Astrocyte (in vitro differentiated cells and primary cell): ENCODE measurements around the gene PTPN14. TPM values are rescaled to one million over a fixed set of nuclear protein-coding genes. Genes with fewer than 3 reads are reported as not detected.

Source experiments
- DNase-seq: peaks from one replicate; pipeline ENCODE4 v3.0.0-alpha.2; 2010; ENCODE audit warnings: low read depth
- FAIRE-seq: peaks from 2 replicates; lab custom pipeline; 2011; peaks lifted over from hg19 to GRCh38; lab: Jason Lieb, UNC
- H2AFZ ChIP-seq: 2 replicates; pipeline ENCODE4 v1.6.0; 2012; ENCODE audit warnings: low read depth, low read length, inconsistent platforms
- H3K27ac ChIP-seq: 2 replicates; pipeline ENCODE4 v1.5.1; 2011; ENCODE audit warnings: low read depth, low read length, inconsistent platforms
- H3K27me3 ChIP-seq: 2 replicates; pipeline ENCODE4 v1.6.0; 2011; ENCODE audit warnings: low read length, inconsistent platforms; ENCODE audit not compliant: insufficient read depth
- H3K36me3 ChIP-seq: 2 replicates; pipeline ENCODE4 v1.5.1; 2011; ENCODE audit warnings: low read length, inconsistent platforms; ENCODE audit not compliant: insufficient read depth
- H3K4me1 ChIP-seq: 2 replicates; pipeline ENCODE4 v1.5.1; 2011; ENCODE audit warnings: low read length, inconsistent platforms; ENCODE audit not compliant: insufficient read depth
- H3K4me2 ChIP-seq: 2 replicates; pipeline ENCODE4 v1.6.0; 2012; ENCODE audit warnings: low read length, inconsistent platforms
- H3K4me3 ChIP-seq: 2 replicates; pipeline ENCODE4 v1.5.1; 2011; ENCODE audit warnings: low read depth, mild to moderate bottlenecking, low read length, inconsistent platforms; ENCODE audit not compliant: insufficient read depth
- H3K79me2 ChIP-seq: 2 replicates; pipeline ENCODE4 v1.6.0; 2012; ENCODE audit warnings: mild to moderate bottlenecking, low read length, inconsistent platforms; ENCODE audit not compliant: insufficient read depth
- H3K9ac ChIP-seq: 2 replicates; pipeline ENCODE4 v1.6.0; 2012; ENCODE audit warnings: mild to moderate bottlenecking, low read length, inconsistent platforms
- H3K9me3 ChIP-seq: 2 replicates; pipeline ENCODE4 v1.5.1; 2012; ENCODE audit warnings: low read depth, mild to moderate bottlenecking, low read length, inconsistent platforms; ENCODE audit not compliant: insufficient read depth
- H4K20me1 ChIP-seq: 2 replicates; pipeline ENCODE4 v1.6.0; 2012; ENCODE audit warnings: low read length, inconsistent platforms; ENCODE audit not compliant: insufficient read depth
- H3K27ac Mint-ChIP-seq: one replicate; pipeline ENCODE4 v1.8.0; 2021; ENCODE audit warnings: mild to moderate bottlenecking, mixed read lengths; ENCODE audit not compliant: unreplicated experiment
- H3K27me3 Mint-ChIP-seq: one replicate; pipeline ENCODE4 v1.8.0; 2021; ENCODE audit warnings: low read depth, mixed read lengths; ENCODE audit not compliant: unreplicated experiment
- H3K36me3 Mint-ChIP-seq: one replicate; pipeline ENCODE4 v1.8.0; 2021; ENCODE audit warnings: low read depth, mixed read lengths; ENCODE audit not compliant: unreplicated experiment
- H3K4me1 Mint-ChIP-seq: one replicate; pipeline ENCODE4 v1.8.0; 2021; ENCODE audit warnings: low read depth, mixed read lengths; ENCODE audit not compliant: unreplicated experiment
- H3K4me3 Mint-ChIP-seq: one replicate; pipeline ENCODE4 v1.8.0; 2021; ENCODE audit warnings: mild to moderate bottlenecking, moderate library complexity, mixed read lengths; ENCODE audit not compliant: unreplicated experiment
- H3K9me3 Mint-ChIP-seq: one replicate; pipeline ENCODE4 v1.8.0; 2021; ENCODE audit warnings: mild to moderate bottlenecking, mixed read lengths; ENCODE audit not compliant: unreplicated experiment
- CTCF ChIP-seq: IDR thresholded peaks from 2 replicates; pipeline ENCODE4 v1.5.1; 2011; ENCODE audit warnings: low read depth, mild to moderate bottlenecking, inconsistent platforms, low read length, moderate library complexity; ENCODE audit not compliant: insufficient read depth
- EZH2 ChIP-seq: IDR thresholded peaks from 2 replicates; pipeline ENCODE4 v1.6.1; 2012; ENCODE audit warnings: mild to moderate bottlenecking, low read length, inconsistent platforms; ENCODE audit not compliant: insufficient read depth
- total RNA-seq: library from RNA; stranded (reverse); gene quantifications from 2 replicates; pipeline ENCODE4 v1.2.1, GENCODE V29; 2021

The PTPN14 gene
- total RNA-seq, 1 donor from 2014 or later: 177 TPM

- peaks cover 47% of the 10 kb centered on the region for H4K20me1 ChIP-seq
- Mint-ChIP-seq H3K36me3 (peaks cover 11% of the 10 kb centered on the region), H3K9me3 (no peaks in the 10 kb centered on the region), H3K27me3 (no peaks in the 10 kb centered on the region), H3K4me3 (peak overlapping the region; percentile 11), H3K27ac (peak overlapping the region; percentile 100), H3K4me1 (peaks cover 70% of the 10 kb centered on the region)
- H3K79me2 ChIP-seq: peaks cover 87% of the 10 kb centered on the region
- no peaks in the 10 kb centered on the region for H3K27me3 ChIP-seq
- no peak overlapping the region for H2AFZ ChIP-seq
- no peak for TF ChIP-seq EZH2
- TF ChIP-seq CTCF: no peak
- no peaks in the 10 kb centered on the region for H3K9me3 ChIP-seq
- H3K4me2 ChIP-seq: no peak overlapping the region
- no peaks in the 10 kb centered on the region for H3K36me3 ChIP-seq
- DNase-seq (no peak), FAIRE-seq (peak; percentile 32)
- no peak overlapping the region for H3K9ac ChIP-seq
- peaks cover 58% of the 10 kb centered on the region for H3K4me1 ChIP-seq
- no peak overlapping the region for H3K4me3 ChIP-seq
- H3K27ac ChIP-seq: no peak overlapping the region
Observed at GRCh38 chr1:214473862-214474261, 77.5 kb downstream of the PTPN14 start.

GRCh38 chr1:214473387-214473786 is 78.0 kb downstream of the PTPN14 start:
- H3K4me1 Mint-ChIP-seq: peaks cover 73% of the 10 kb centered on the region
- peak overlapping the region; percentile 100 for H3K27ac Mint-ChIP-seq
- H3K9me3 Mint-ChIP-seq: no peaks in the 10 kb centered on the region
- H3K4me3 ChIP-seq: no peak overlapping the region
- no peaks in the 10 kb centered on the region for H3K27me3 ChIP-seq
- H3K4me1 ChIP-seq: peaks cover 58% of the 10 kb centered on the region
- no peak overlapping the region for H3K4me3 Mint-ChIP-seq
- H3K27me3 Mint-ChIP-seq: no peaks in the 10 kb centered on the region
- DNase-seq (peak; percentile 54), FAIRE-seq (peak; percentile 37)
- H2AFZ ChIP-seq: no peak overlapping the region
- no peak for TF ChIP-seq EZH2
- TF ChIP-seq CTCF: no peak
- H3K27ac ChIP-seq: no peak overlapping the region
- no peaks in the 10 kb centered on the region for H3K36me3 ChIP-seq
- no peak overlapping the region for H3K9ac ChIP-seq
- peaks cover 51% of the 10 kb centered on the region for H4K20me1 ChIP-seq
- no peak overlapping the region for H3K4me2 ChIP-seq
- H3K36me3 Mint-ChIP-seq: peaks cover 11% of the 10 kb centered on the region
- no peaks in the 10 kb centered on the region for H3K9me3 ChIP-seq
- peaks cover 87% of the 10 kb centered on the region for H3K79me2 ChIP-seq

- Histone ChIP-seq H3K79me2 (peaks cover 87% of the 10 kb centered on the region), H3K27me3 (no peaks in the 10 kb centered on the region), H3K36me3 (no peaks in the 10 kb centered on the region), H3K4me1 (peaks cover 49% of the 10 kb centered on the region), H3K4me3 (no peak overlapping the region), H3K4me2 (peak overlapping the region; percentile 23), H3K9me3 (no peaks in the 10 kb centered on the region), H3K9ac (no peak overlapping the region), H2AFZ (no peak overlapping the region), H3K27ac (peak overlapping the region; percentile 39), H4K20me1 (peaks cover 53% of the 10 kb centered on the region)
- Mint-ChIP-seq H3K4me1 (peaks cover 75% of the 10 kb centered on the region), H3K27me3 (no peaks in the 10 kb centered on the region), H3K27ac (peak overlapping the region; percentile 100), H3K9me3 (no peaks in the 10 kb centered on the region), H3K4me3 (peak overlapping the region; percentile 9), H3K36me3 (peaks cover 11% of the 10 kb centered on the region)
- DNase-seq (peak; percentile 44), FAIRE-seq (peak; percentile 64)
- no peak for TF ChIP-seq EZH2
- TF ChIP-seq CTCF: no peak
Observed at GRCh38 chr1:214472364-214472763, 79.0 kb downstream of the PTPN14 start.
